GM12864 (cell line): ENCODE data around the gene MUL1.

Experiments used
- DNase-seq: peaks from one replicate; pipeline ENCODE4 v3.0.0-alpha.2; 2011; ENCODE audit warnings: low read depth
- H3K4me3 ChIP-seq: 2 replicates; pipeline ENCODE4 v1.5.1; 2011; ENCODE audit warnings: mild to moderate bottlenecking, low read depth, low read length, control low read depth
- TF ChIP-seq, protein P1 (sequence below): IDR thresholded peaks from 2 replicates; pipeline ENCODE4 v1.5.1; 2011; ENCODE audit warnings: low read depth, mild to moderate bottlenecking, moderate library complexity, low read length, control low read depth, inconsistent platforms; ENCODE audit errors: missing control alignments

Gene MUL1

DNA sequence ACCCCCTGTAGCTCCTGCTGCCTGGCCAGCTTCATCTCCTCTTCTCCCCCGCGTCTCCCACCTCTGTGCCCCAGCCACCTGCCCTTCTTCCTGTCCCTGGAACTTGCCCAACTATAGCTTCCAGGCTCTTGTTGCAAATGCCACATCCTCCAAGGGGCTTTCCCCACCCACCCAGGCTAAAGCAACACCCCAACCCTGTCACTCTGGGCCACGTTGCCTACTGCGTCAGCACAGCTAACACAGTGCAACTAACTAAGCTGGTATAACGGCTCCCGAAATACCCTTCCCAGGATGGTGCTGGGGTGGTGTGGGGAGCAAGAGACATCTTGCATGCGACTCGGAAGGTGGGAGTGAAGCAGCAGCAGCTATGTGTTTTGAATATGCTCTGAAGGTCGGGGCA is 41.7 kb downstream of the MUL1 start:
- TF ChIP-seq, protein P1, sequence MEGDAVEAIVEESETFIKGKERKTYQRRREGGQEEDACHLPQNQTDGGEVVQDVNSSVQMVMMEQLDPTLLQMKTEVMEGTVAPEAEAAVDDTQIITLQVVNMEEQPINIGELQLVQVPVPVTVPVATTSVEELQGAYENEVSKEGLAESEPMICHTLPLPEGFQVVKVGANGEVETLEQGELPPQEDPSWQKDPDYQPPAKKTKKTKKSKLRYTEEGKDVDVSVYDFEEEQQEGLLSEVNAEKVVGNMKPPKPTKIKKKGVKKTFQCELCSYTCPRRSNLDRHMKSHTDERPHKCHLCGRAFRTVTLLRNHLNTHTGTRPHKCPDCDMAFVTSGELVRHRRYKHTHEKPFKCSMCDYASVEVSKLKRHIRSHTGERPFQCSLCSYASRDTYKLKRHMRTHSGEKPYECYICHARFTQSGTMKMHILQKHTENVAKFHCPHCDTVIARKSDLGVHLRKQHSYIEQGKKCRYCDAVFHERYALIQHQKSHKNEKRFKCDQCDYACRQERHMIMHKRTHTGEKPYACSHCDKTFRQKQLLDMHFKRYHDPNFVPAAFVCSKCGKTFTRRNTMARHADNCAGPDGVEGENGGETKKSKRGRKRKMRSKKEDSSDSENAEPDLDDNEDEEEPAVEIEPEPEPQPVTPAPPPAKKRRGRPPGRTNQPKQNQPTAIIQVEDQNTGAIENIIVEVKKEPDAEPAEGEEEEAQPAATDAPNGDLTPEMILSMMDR = no peak
- H3K4me3 ChIP-seq = no peak overlapping the region
- no peak for DNase-seq

DNA sequence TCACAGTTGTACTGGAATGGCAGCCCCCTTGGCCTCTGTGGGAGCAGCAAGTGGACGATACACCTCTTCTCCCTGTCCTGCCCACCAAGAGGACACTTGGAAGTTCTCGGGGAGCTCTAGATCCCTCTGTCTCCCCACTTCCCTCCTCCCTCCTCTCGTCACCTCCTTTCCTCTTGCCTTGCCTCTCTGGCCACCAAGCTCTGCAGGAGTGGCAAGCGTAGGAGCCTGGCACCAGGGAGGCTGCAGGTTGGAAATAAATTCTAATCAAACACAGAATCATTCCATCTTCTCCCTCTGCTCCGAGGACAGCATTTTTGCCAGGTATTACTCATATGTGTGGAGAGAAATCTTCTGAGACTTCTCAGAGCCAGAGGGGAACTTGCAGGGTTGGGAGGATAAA is 42.8 kb downstream of the MUL1 start:
- no peak overlapping the region for H3K4me3 ChIP-seq
- TF ChIP-seq, protein P1 = no peak
- DNase-seq = no peak

DNA sequence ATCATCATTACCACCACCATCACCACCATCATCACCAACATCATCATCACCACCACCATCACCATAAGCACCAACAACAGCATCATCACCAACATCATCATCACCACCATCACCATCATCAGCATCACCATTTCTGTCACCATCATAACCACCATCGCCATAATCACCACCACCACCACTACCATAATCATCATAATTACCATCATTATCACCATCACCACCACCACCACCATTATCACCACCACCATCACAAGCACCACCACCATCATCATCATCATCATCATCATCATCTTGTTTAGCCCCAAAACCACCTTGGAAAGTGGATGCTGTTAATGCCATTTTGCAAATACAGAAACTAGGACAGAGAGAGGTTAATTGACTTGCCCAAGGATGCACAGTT is 44.4 kb downstream of the MUL1 start:
- H3K4me3 ChIP-seq = no peak overlapping the region
- no peak for DNase-seq
- TF ChIP-seq, protein P1 = no peak

DNA sequence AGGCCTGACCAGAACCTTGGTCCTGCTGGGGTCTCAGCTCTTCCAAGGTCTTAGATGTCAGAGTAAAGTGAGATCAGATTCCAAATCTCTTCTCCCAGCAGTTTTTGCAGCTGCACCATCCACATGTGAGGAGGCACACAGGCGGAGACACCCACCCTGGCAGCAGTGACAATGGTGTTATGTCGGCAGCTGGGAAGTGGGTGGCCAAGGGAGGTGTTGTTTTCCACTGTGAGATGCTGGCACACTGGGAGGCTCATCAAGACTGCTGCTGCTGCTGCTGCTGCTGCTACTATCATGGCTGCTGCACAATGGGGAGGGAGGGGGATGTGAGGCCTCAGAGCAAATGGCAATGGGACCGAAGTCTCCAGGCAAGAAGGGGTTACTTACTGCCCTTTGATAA is 45.6 kb downstream of the MUL1 start:
- DNase-seq = no peak
- TF ChIP-seq, protein P1 = no peak
- no peak overlapping the region for H3K4me3 ChIP-seq

DNA sequence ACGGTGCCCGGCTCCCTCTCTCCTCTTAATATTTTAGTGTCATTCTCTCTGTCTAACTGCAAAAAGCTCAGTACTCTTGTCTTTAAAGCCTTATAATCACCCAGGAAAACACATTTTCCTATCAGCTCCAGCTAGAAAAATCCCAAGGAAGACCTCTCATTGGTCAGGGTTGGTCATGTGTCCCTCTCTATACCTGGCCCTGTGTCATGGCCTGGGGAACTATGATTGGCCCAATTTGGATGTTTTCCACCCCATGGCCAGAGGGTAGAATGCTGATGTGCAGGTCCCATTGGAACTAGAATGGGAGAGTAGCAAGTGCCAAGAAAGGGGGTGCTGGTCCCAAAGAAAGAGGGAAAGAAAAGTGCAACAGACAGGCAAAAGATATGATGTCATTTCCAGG is 49.2 kb downstream of the MUL1 start:
- DNase-seq = no peak
- TF ChIP-seq, protein P1 = no peak
- no peak overlapping the region for H3K4me3 ChIP-seq

DNA sequence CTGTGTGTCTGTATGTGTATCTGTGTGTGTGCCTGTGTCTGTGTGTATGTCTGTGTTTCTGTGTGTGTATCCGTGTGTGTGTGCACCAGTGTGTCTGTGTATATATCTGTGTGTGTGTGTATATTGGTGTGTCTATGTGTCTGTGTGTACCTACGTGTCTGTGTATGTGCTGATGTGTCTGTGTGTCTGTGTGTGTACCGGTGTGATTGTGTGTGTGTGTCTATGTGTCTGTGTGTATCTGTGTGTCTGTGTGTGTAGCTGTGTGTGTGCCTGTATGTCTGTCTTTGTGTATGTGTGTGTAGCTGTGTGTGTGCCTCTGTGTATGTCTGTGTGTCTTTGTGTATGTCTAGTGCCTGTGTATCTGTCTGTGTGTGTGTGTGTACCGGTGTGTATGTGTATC is 53.9 kb downstream of the MUL1 start:
- DNase-seq = no peak
- no peak overlapping the region for H3K4me3 ChIP-seq
- TF ChIP-seq, protein P1 = no peak

DNA sequence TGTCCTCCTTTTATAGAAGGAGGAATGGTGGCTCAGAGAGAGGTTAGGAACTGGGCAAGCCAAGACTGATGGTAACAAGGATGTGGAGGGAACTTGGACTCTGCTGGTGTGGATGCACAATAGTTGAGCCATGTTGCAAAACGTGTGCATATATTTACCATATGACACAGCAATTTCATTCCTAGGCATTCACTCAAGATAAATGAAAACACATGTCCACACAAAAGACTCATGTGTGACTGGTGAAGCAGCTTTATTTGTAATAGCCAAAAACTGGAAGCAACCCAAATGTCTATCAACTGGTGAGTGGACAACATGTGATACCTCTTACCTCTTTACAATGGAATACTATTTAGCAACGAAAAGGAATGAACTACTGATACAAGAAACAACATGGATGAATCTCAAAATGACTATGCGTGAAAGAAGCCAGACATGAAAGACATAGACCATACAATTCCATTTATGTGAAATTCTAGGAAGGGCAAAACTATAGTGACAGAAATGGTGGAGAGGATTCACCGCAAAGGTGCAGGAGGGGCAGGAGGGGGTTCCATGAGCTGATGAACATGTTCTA is 58.1 kb downstream of the MUL1 start:
- TF ChIP-seq, protein P1 = no peak
- no peak for DNase-seq
- no peak overlapping the region for H3K4me3 ChIP-seq
